Endothelial cell of umbilical vein (primary cell): Measurements from ENCODE around the gene ARHGEF9.

ENCODE experiments used
- CTCF ChIP-seq, 2 donors: IDR thresholded peaks; 1 replicate in 1 of 2; 2 replicates in 1 of 2; pipeline ENCODE4 v1.5.1; 2011; ENCODE audit warnings: low read length in 2 of 2, mild to moderate bottlenecking in 2 of 2, moderate library complexity in 2 of 2, control low read depth in 1 of 2, inconsistent platforms in 1 of 2, low read depth in 1 of 2; ENCODE audit not compliant: insufficient read depth in 1 of 2; ENCODE audit errors: extremely low read depth in 1 of 2
- EZH2 ChIP-seq: IDR thresholded peaks from 2 replicates; pipeline ENCODE4 v1.6.1; 2012; ENCODE audit warnings: borderline replicate concordance, low read depth, mild to moderate bottlenecking, moderate library complexity, low read length, inconsistent platforms; ENCODE audit not compliant: severe bottlenecking
- JUN ChIP-seq: IDR thresholded peaks from 2 replicates; pipeline ENCODE4 v1.6.1; 2011; ENCODE audit warnings: borderline replicate concordance, low read depth; ENCODE audit not compliant: insufficient read length, insufficient read depth
- POLR2A ChIP-seq: IDR thresholded peaks from 2 replicates; pipeline ENCODE4 v1.6.1; 2012; ENCODE audit warnings: low read depth, mild to moderate bottlenecking, control low read depth, low read length
- POLR2AphosphoS5 ChIP-seq: IDR thresholded peaks from 2 replicates; pipeline ENCODE4 v1.6.1; 2012; ENCODE audit warnings: low read depth, mild to moderate bottlenecking, control low read depth, low read length, moderate library complexity; ENCODE audit not compliant: insufficient read depth

DNA sequence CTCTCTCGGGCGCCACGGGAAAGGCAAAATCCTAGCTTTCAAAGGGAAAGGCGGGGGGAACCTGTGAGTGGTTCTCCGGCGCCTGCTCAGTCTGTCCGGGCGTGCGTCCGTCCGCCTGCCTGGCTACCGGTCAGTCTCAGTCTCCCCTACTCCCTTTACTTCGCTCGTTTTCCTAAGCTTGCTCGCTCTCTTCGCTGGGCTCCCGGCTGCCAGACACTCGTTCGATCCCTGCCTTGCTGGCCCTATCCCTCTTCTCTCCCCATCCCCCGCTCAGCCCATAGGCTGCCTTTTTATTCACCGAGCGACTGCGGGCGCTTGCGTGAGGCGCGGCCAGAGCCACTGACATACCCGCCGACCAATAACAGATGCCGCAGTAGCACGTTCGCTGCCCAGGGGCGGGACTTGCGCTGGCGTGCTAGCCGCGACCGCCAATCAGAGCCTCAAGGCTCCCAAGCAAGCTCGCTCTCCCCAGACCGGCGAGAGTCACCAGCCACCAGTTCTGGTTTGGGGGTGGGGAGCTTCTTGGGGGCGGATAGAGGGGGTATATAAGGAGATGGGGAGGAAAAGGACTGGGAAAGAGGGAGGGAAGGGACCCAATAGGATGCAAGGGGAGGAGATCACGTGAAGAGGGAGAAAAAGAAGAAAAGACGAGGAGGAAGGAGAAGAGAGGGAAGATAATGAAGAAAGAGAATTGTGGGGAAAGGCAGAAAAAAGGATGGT is 30.0 kb downstream of the ARHGEF9 start:
- TF ChIP-seq CTCF (IDR thresholded peaks at IDR 0.05; ENCODE audit: extremely low read depth in 1 of 2, insufficient read depth in 1 of 2, low read depth in 1 of 2, low read length in 2 of 2) (no peak), POLR2A (peak; percentile 44), POLR2AphosphoS5 (peak; percentile 48), JUN (no peak), EZH2 (no peak)
